Upper lobe of left lung (tissue), 4 donors: ENCODE measurements around the gene ANKRD13B.
A peak's percentile ranks its signal among the peaks of the same experiment; 100 is the strongest.

Experiments used
- CTCF ChIP-seq, 6 experiments: fragments of 450-650 bp in 4 of 6; fragments of 200-600 bp in 2 of 6; sonication (generic) in 2 of 6; IDR thresholded peaks; one replicate each; pipeline ENCODE4 v1.5.1; 2016 to 2019; ENCODE audit warnings: antibody characterized with exemption in 6 of 6
- EP300 ChIP-seq, 4 donors: sonication (generic); formaldehyde crosslinking; IDR thresholded peaks; one replicate each; pipeline ENCODE4 v1.5.1; 2017; ENCODE audit warnings: antibody characterized with exemption in 4 of 4, control low read depth in 2 of 4
- POLR2A ChIP-seq, 4 donors: fragments of 450-650 bp; IDR thresholded peaks; one replicate each; pipeline ENCODE4 v1.5.1; 2016 to 2017; ENCODE audit warnings: antibody characterized with exemption in 4 of 4, mild to moderate bottlenecking in 2 of 4
- POLR2AphosphoS5 ChIP-seq, 2 donors: sonication (generic); formaldehyde crosslinking; IDR thresholded peaks; one replicate each; pipeline ENCODE4 v1.5.1; 2017; ENCODE audit warnings: antibody characterized with exemption in 2 of 2

- no peak for TF ChIP-seq CTCF (IDR thresholded peaks at IDR 0.05)
- TF ChIP-seq POLR2A (IDR thresholded peaks at IDR 0.05): no peak
- peak in 2 of 4 donors; percentile 13 to 50 for TF ChIP-seq EP300 (IDR thresholded peaks at IDR 0.05)
- TF ChIP-seq POLR2AphosphoS5 (IDR thresholded peaks at IDR 0.05): no peak
Observed at GRCh38 chr17:29640981-29641642, 48.2 kb downstream of the ANKRD13B start.
